CD14-positive monocyte (primary cell): ENCODE data around the gene MYO1E. TPM values are rescaled to one million over a fixed set of nuclear protein-coding genes. Genes with fewer than 3 reads are reported as not detected.

Experiments used
- DNase-seq, 3 donors: peaks; one replicate each; pipeline ENCODE4 v3.0.0-alpha.2; 2011 to 2022
- H2AFZ ChIP-seq: 2 replicates; pipeline ENCODE4 v1.6.0; 2012; ENCODE audit warnings: mild to moderate bottlenecking, low read depth, low read length, inconsistent platforms; ENCODE audit not compliant: insufficient read depth, poor library complexity, severe bottlenecking
- H3K27ac ChIP-seq, 2 donors: 1 replicate in 1 of 2; 2 replicates in 1 of 2; pipeline ENCODE4 v1.5.1; 2012 to 2013; ENCODE audit warnings: low read length in 2 of 2, control low read depth in 1 of 2, inconsistent platforms in 1 of 2, low read depth in 1 of 2, mild to moderate bottlenecking in 1 of 2
- H3K27me3 ChIP-seq, 2 donors: one replicate each; pipeline versions ENCODE4 v1.6.0 to v1.6.1; 2011 to 2013; ENCODE audit warnings: low read length in 2 of 2; ENCODE audit not compliant: control insufficient read depth in 2 of 2, insufficient read depth in 2 of 2
- H3K36me3 ChIP-seq, 2 donors: replicated peaks in 1 of 2; 1 replicate in 1 of 2; 2 replicates in 1 of 2; pipeline versions ENCODE4 v1.5.1 to v1.6.1; 2012 to 2013; ENCODE audit warnings: low read length in 2 of 2, control low read depth in 1 of 2, inconsistent platforms in 1 of 2, mild to moderate bottlenecking in 1 of 2; ENCODE audit not compliant: insufficient read depth in 2 of 2, control insufficient read depth in 1 of 2
- H3K4me1 ChIP-seq, 2 donors: 1 replicate in 1 of 2; 2 replicates in 1 of 2; pipeline versions ENCODE4 v1.5.1 to v1.6.1; 2012 to 2013; ENCODE audit warnings: low read length in 2 of 2, control low read depth in 1 of 2, inconsistent platforms in 1 of 2, mild to moderate bottlenecking in 1 of 2, moderate library complexity in 1 of 2; ENCODE audit not compliant: insufficient read depth in 2 of 2, control insufficient read depth in 1 of 2
- H3K4me2 ChIP-seq: replicated peaks from 2 replicates; pipeline ENCODE3; 2012; ENCODE audit warnings: low read length, moderate library complexity, mild to moderate bottlenecking; ENCODE audit not compliant: poor library complexity, severe bottlenecking; ENCODE audit errors: extremely low read depth
- H3K4me3 ChIP-seq, 3 experiments: fragments of 200-600 bp in 1 of 3; sonication (generic) in 1 of 3; replicated peaks in 1 of 3; 1 replicate in 2 of 3; 2 replicates in 1 of 3; pipeline ENCODE4 v1.5.1; 2011 to 2013; ENCODE audit warnings: low read length in 3 of 3, mild to moderate bottlenecking in 3 of 3, control low read depth in 2 of 3, low read depth in 2 of 3, inconsistent platforms in 1 of 3, moderate library complexity in 1 of 3
- H3K79me2 ChIP-seq: 2 replicates; pipeline ENCODE4 v1.6.0; 2012; ENCODE audit warnings: mild to moderate bottlenecking, control low read depth, inconsistent platforms, low read length, moderate library complexity; ENCODE audit not compliant: insufficient read depth
- H3K9ac ChIP-seq: 2 replicates; pipeline ENCODE4 v1.6.0; 2017; ENCODE audit warnings: low read length, mild to moderate bottlenecking; ENCODE audit not compliant: insufficient read depth, poor library complexity, severe bottlenecking
- H3K9me3 ChIP-seq, 2 donors: replicated peaks in 1 of 2; 1 replicate in 1 of 2; 2 replicates in 1 of 2; pipeline versions ENCODE4 v1.5.1 to v1.6.1; 2012 to 2013; ENCODE audit warnings: low read length in 2 of 2, control low read depth in 1 of 2; ENCODE audit not compliant: control insufficient read depth in 1 of 2, insufficient read depth in 1 of 2
- H4K20me1 ChIP-seq: 2 replicates; pipeline ENCODE4 v1.6.0; 2012; ENCODE audit warnings: mild to moderate bottlenecking, low read length, control low read depth, moderate library complexity; ENCODE audit not compliant: insufficient read depth
- H3K27ac Mint-ChIP-seq, 7 donors: one replicate each; pipeline ENCODE4 v1.8.0; 2020; ENCODE audit warnings: mild to moderate bottlenecking in 7 of 7, mixed read lengths in 7 of 7, moderate library complexity in 6 of 7, inconsistent platforms in 2 of 7
- H3K27me3 Mint-ChIP-seq, 3 donors: one replicate each; pipeline ENCODE4 v1.8.0; 2021 to 2022; ENCODE audit warnings: low read depth in 3 of 3, mild to moderate bottlenecking in 3 of 3, mixed read lengths in 3 of 3, moderate library complexity in 3 of 3, inconsistent platforms in 1 of 3
- H3K36me3 Mint-ChIP-seq, 2 donors: one replicate each; pipeline ENCODE4 v1.8.0; 2020; ENCODE audit warnings: mixed read lengths in 2 of 2, inconsistent platforms in 1 of 2, mild to moderate bottlenecking in 1 of 2
- H3K4me1 Mint-ChIP-seq: one replicate; pipeline ENCODE4 v1.8.0; 2020; ENCODE audit warnings: mild to moderate bottlenecking, mixed read lengths
- H3K4me3 Mint-ChIP-seq, 2 donors: one replicate each; pipeline ENCODE4 v1.8.0; 2020; ENCODE audit warnings: mild to moderate bottlenecking in 2 of 2, mixed read lengths in 2 of 2, moderate library complexity in 1 of 2
- H3K9me3 Mint-ChIP-seq, 7 donors: one replicate each; pipeline ENCODE4 v1.8.0; 2020 to 2022; ENCODE audit warnings: mixed read lengths in 7 of 7, mild to moderate bottlenecking in 6 of 7, moderate library complexity in 6 of 7, inconsistent platforms in 2 of 7
- CTCF ChIP-seq: fragments of 200-600 bp; IDR thresholded peaks from one replicate; pipeline ENCODE4 v1.8.0; 2022; ENCODE audit warnings: antibody characterized with exemption, mild to moderate bottlenecking
- WGBS: methylation state at CpG from one replicate; pipeline ENCODE4 v1.1.5; 2013; ENCODE audit warnings: missing lambda C conversion rate; ENCODE audit not compliant: insufficient coverage; 5-methylcytosine and 5-hydroxymethylcytosine counted together
- intact Hi-C, 2 donors: fragments of 100-400 bp; cut with micrococcal nuclease; formaldehyde crosslinking; loops; one replicate each; pipeline versions ENCODE4 v1.15.0 to v1.15.1; 2023
- polyA plus RNA-seq, 3 donors: library from polyadenylated mRNA; depleted of rRNA in 1 of 3; unstranded in 2 of 3; stranded (reverse) in 1 of 3; fragments of 300-500 nt in 2 of 3; fragments of >200 nt in 1 of 3; fragmentation: Illumina TruSeq in 2 of 3; gene quantifications; 1 replicate in 2 of 3; 2 replicates in 1 of 3; pipeline ENCODE4 v1.2.3, GENCODE V29; 2012 to 2021

Gene MYO1E
- polyA plus RNA-seq, 3 donors: 5.5 to 16.2 (median 6.2) TPM

DNA sequence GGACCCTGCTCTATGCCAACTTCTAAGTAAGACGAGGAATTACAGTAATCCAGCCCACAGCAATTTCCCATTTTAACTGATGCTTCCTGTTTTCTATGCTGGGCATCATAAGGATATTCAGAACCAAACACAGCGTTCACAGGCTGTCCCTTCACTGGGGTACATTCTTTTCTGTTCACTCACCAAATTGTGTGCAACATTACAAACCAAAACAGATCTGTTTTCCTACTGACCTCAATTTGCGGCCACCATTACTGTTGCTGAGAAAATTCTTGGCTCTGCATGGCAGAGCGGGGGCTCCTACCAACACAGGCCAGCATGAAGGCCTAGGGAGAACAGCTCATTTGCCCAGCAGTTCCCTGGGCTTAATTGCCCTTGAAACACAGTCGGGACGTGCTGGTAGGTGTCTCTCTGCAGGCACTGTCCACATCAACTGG, 76.5 kb downstream of the MYO1E start:
- peak overlapping the region in 1 of 3 experiments; percentile 5 for H3K4me3 ChIP-seq
- DNase-seq: peak; percentile 18 to 58 (median 37)
- 48% methylated on average over 4 of the region's 6 CpGs for WGBS
- Mint-ChIP-seq H3K36me3 (peaks cover 0 to 4% of the 10 kb centered on the region in 2 donors), H3K4me3 (peak overlapping the region in 1 of 2 donors; percentile 47), H3K9me3 (peaks cover 0 to 2% (median 0%) of the 10 kb centered on the region in 7 donors), H3K27me3 (peaks cover 0 to 1% (median 0%) of the 10 kb centered on the region in 3 donors), H3K27ac (peak overlapping the region in 4 of 7 donors; percentile 23 to 69 (median 64)), H3K4me1 (peaks cover 42% of the 10 kb centered on the region)
- no peaks in the 10 kb centered on the region for H3K36me3 ChIP-seq
- H2AFZ ChIP-seq: peak overlapping the region; percentile 41
- peaks cover 35 to 40% of the 10 kb centered on the region in 2 donors for H3K4me1 ChIP-seq
- no peak for TF ChIP-seq CTCF
- H3K79me2 ChIP-seq: peaks cover 9% of the 10 kb centered on the region
- no peaks in the 10 kb centered on the region for H3K9me3 ChIP-seq
- H3K27me3 ChIP-seq: no peaks in the 10 kb centered on the region
- intact Hi-C loops: no loop called here
- H3K4me2 ChIP-seq: peak overlapping the region; percentile 16
- H4K20me1 ChIP-seq: peaks cover 4% of the 10 kb centered on the region
- peak overlapping the region in 1 of 2 donors; percentile 12 for H3K27ac ChIP-seq
- H3K9ac ChIP-seq: no peak overlapping the region

GRCh38 chr15:59295261-59296001, 77.2 kb downstream of the MYO1E start:
- TF ChIP-seq CTCF: no peak
- Mint-ChIP-seq H3K27me3 (peaks cover 0 to 1% (median 0%) of the 10 kb centered on the region in 3 donors), H3K36me3 (peaks cover 0 to 4% of the 10 kb centered on the region in 2 donors), H3K4me1 (peaks cover 40% of the 10 kb centered on the region), H3K27ac (peak overlapping the region in 3 of 7 donors; percentile 6 to 68 (median 43)), H3K4me3 (peak overlapping the region in 1 of 2 donors; percentile 47), H3K9me3 (peaks cover 0 to 2% (median 0%) of the 10 kb centered on the region in 7 donors)
- peaks cover 28 to 33% of the 10 kb centered on the region in 2 donors for H3K4me1 ChIP-seq
- H3K4me2 ChIP-seq: peak overlapping the region; percentile 16
- WGBS: 70% methylated on average over 7 of the region's 17 CpGs
- H3K9ac ChIP-seq: no peak overlapping the region
- no peaks in the 10 kb centered on the region for H3K36me3 ChIP-seq
- no peaks in the 10 kb centered on the region for H3K9me3 ChIP-seq
- intact Hi-C loops: no loop called here
- H3K27me3 ChIP-seq: no peaks in the 10 kb centered on the region
- peak overlapping the region in 1 of 3 experiments; percentile 5 for H3K4me3 ChIP-seq
- peak overlapping the region in 1 of 2 donors; percentile 12 for H3K27ac ChIP-seq
- DNase-seq: no peak
- peaks cover 4% of the 10 kb centered on the region for H4K20me1 ChIP-seq
- peaks cover 9% of the 10 kb centered on the region for H3K79me2 ChIP-seq
- H2AFZ ChIP-seq: no peak overlapping the region
